ENCODE measurements around the gene IL15RA. TPM values are rescaled to one million over a fixed set of nuclear protein-coding genes. Genes with fewer than 3 reads are reported as not detected.

IL15RA gene
- total and polyA plus RNA-seq, 3 experiments from 2014 or later = 19.8 to 33.5 (median 30.1) TPM

DNA sequence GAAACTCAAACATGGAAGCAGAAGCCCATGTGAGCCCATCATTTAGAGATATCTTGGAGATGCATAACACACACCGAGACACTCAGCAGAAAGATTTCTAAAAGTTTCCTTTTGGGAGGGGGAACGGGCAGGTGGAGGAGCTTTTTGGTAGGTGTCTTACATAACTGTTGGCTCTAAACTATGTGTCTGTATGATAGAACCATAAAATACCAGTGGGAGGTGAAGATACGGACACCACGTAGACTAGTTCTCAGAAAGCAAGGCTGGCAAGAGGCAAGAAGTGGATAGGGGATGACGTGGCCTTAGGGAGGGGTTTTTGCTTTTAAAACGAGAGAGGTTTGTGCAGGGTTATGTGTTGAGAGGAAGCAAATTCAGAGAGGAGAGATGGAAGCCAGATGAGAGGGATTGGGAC is 36.5 kb downstream of the IL15RA start:
- ChIA-PET CTCF (no interaction called here), POLR2A (no interaction called here)
- peak overlapping the region in 1 of 8 donors; percentile 18 for H3K27ac Mint-ChIP-seq
- Histone ChIP-seq H3K27ac (ENCODE audit: low read depth, low read length) (no peak overlapping the region), H3K4me1 (ENCODE audit: insufficient read depth, low read length) (no peaks in the 10 kb centered on the region), H3K4me3 (ENCODE audit: low read length) (no peak overlapping the region), H3K9me3 (ENCODE audit: low read length) (no peaks in the 10 kb centered on the region), H3K36me3 (ENCODE audit: insufficient read depth, low read length) (peaks cover 1% of the 10 kb centered on the region), H3K27me3 (ENCODE audit: insufficient read depth, low read length, poor library complexity, severe bottlenecking) (no peaks in the 10 kb centered on the region)
- no peak overlapping the region for H3K4me3 Mint-ChIP-seq
- peaks cover 2 to 7% (median 3%) of the 10 kb centered on the region in 3 donors for H3K4me1 Mint-ChIP-seq
- no peaks in the 10 kb centered on the region for H3K27me3 Mint-ChIP-seq
- DNase-seq = no peak
- peaks cover 11 to 30% (median 16%) of the 10 kb centered on the region in 3 donors for H3K36me3 Mint-ChIP-seq
- H3K9me3 Mint-ChIP-seq = no peaks in the 10 kb centered on the region

DNA sequence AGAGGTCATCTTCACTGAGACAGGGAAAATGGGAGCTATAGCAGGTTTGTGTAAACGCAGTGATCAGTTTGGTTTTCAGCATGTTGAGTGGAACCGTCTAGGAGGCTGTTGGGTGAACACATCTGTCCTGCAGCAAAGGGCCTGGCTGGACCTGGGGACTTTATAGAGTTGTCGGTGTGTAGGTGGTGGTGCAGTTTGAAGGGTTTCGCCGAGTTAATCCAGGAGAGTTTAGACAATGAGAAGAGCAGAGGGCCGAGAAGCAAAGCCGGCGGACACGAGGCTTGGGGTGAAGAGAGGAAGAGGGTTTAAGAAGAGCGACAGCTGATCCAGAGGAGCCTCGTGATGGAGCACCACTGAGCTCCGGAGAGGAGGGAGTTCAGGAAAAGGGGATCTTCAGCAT is 39.1 kb downstream of the IL15RA start:
- H3K27ac Mint-ChIP-seq = peak overlapping the region in 2 of 8 donors; percentile 40 to 42
- H3K4me1 Mint-ChIP-seq = peaks cover 0 to 5% (median 0%) of the 10 kb centered on the region in 3 donors
- ChIA-PET CTCF (no interaction called here), POLR2A (no interaction called here)
- peaks cover 11 to 46% (median 19%) of the 10 kb centered on the region in 3 donors for H3K36me3 Mint-ChIP-seq
- H3K4me1 ChIP-seq (ENCODE audit: insufficient read depth, low read length) = no peaks in the 10 kb centered on the region
- H3K4me3 ChIP-seq (ENCODE audit: low read length) = no peak overlapping the region
- no peaks in the 10 kb centered on the region for H3K27me3 ChIP-seq (ENCODE audit: insufficient read depth, low read length, poor library complexity, severe bottlenecking)
- no peak for DNase-seq
- no peaks in the 10 kb centered on the region for H3K27me3 Mint-ChIP-seq
- no peak overlapping the region for H3K27ac ChIP-seq (ENCODE audit: low read depth, low read length)
- H3K36me3 ChIP-seq (ENCODE audit: insufficient read depth, low read length) = peaks cover 8% of the 10 kb centered on the region
- H3K4me3 Mint-ChIP-seq = no peak overlapping the region
- H3K9me3 Mint-ChIP-seq = no peaks in the 10 kb centered on the region
- no peaks in the 10 kb centered on the region for H3K9me3 ChIP-seq (ENCODE audit: low read length)

DNA sequence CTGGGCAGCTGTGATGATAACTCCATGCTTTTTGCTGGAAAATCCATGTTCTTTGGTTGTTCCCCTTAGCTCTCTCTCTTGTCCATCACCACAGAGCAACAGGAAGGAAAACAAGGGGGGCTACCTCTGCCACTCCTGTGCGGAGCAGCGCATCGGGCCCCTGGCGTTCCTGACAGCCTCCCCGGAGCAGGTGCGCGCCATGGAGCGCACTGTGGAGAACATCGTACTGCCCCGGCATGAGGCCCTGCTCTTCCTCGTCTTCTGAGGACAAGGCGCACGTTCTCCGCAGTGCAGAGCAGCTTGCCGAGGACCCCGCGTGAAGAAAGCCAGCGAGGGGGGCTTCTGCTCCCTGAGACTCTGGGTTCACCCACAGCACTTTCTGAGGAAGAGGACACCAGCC is 40.3 kb downstream of the IL15RA start:
- no peaks in the 10 kb centered on the region for H3K9me3 Mint-ChIP-seq
- no peak overlapping the region for H3K27ac Mint-ChIP-seq
- DNase-seq = no peak
- Histone ChIP-seq H3K27ac (ENCODE audit: low read depth, low read length) (no peak overlapping the region), H3K4me1 (ENCODE audit: insufficient read depth, low read length) (no peaks in the 10 kb centered on the region), H3K4me3 (ENCODE audit: low read length) (no peak overlapping the region), H3K27me3 (ENCODE audit: insufficient read depth, low read length, poor library complexity, severe bottlenecking) (no peaks in the 10 kb centered on the region), H3K9me3 (ENCODE audit: low read length) (no peaks in the 10 kb centered on the region), H3K36me3 (ENCODE audit: insufficient read depth, low read length) (peaks cover 8% of the 10 kb centered on the region)
- peaks cover 11 to 58% (median 22%) of the 10 kb centered on the region in 3 donors for H3K36me3 Mint-ChIP-seq
- ChIA-PET CTCF (interaction anchor here (1.4 kb wide), 1 partner anchor 39 kb away, joined by 3 read pairs; no protein-coding TSS in a partner anchor), POLR2A (no interaction called here)
- H3K4me1 Mint-ChIP-seq = peaks cover 0 to 5% (median 0%) of the 10 kb centered on the region in 3 donors
- no peaks in the 10 kb centered on the region for H3K27me3 Mint-ChIP-seq
- no peak overlapping the region for H3K4me3 Mint-ChIP-seq

DNA sequence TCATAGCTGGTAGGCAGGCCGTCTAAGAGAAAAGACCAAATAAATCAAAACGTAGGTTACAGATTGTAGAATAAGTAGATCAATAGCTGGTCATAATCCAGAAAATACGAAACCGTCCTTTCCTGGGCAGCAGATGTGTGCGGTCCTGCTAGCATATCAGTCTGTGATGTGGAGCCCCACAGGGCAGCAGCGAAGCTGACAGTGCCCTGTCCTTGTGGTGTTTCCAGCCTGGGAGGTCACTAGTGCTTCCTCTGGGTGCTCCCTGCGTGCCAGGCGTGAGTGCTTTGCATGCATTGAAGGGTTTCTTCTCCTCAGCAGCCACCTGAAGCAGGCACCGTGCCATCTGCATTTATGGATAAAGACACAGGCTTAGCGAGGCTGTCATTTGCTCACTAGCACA is 41.7 kb downstream of the IL15RA start:
- Histone ChIP-seq H3K4me1 (ENCODE audit: insufficient read depth, low read length) (no peaks in the 10 kb centered on the region), H3K9me3 (ENCODE audit: low read length) (no peaks in the 10 kb centered on the region), H3K4me3 (ENCODE audit: low read length) (no peak overlapping the region), H3K27ac (ENCODE audit: low read depth, low read length) (no peak overlapping the region), H3K36me3 (ENCODE audit: insufficient read depth, low read length) (peaks cover 11% of the 10 kb centered on the region), H3K27me3 (ENCODE audit: insufficient read depth, low read length, poor library complexity, severe bottlenecking) (no peaks in the 10 kb centered on the region)
- H3K36me3 Mint-ChIP-seq = peaks cover 11 to 71% (median 22%) of the 10 kb centered on the region in 3 donors
- H3K4me1 Mint-ChIP-seq = peaks cover 0 to 5% (median 0%) of the 10 kb centered on the region in 3 donors
- no peak for DNase-seq
- H3K4me3 Mint-ChIP-seq = no peak overlapping the region
- POLR2A ChIA-PET = no interaction called here
- no peaks in the 10 kb centered on the region for H3K27me3 Mint-ChIP-seq
- CTCF ChIA-PET = interaction anchor here (1.4 kb wide), 1 partner anchor 41 kb away, joined by 3 read pairs; no protein-coding TSS in a partner anchor
- H3K27ac Mint-ChIP-seq = peak overlapping the region in 1 of 8 donors; percentile 8
- no peaks in the 10 kb centered on the region for H3K9me3 Mint-ChIP-seq

DNA sequence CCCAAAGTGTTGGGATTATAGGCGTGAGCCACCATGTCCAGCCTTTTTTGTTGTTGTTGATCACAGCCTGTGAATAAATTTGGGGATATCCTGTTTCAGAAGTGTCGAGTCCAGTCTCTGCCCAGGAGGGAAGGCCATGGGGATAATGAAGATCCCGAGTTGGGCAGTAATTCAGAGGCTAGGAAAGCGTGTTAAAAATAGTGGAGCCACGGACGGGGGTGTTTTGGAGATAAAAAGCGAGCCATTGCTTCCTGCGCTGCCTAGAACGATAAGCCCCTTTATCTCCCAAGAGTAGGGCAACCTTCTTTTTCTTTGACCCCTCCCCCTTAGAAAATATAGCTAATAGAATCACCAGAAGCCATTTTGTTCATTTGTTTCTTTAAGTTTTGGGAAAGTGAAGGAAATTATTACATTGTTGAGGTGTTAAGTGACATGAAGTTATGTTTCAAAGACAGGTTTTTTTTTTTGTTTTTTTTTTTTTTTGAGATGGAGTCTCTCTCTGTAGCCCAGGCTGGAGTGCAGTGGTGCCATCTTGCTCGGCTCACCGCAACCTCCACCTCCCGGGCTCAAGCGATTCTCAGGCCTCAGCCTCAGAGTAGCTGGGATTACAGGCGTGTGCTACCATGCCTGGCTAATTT is 43.3 kb downstream of the IL15RA start:
- no peak for DNase-seq
- Histone ChIP-seq H3K4me1 (ENCODE audit: insufficient read depth, low read length) (no peaks in the 10 kb centered on the region), H3K9me3 (ENCODE audit: low read length) (no peaks in the 10 kb centered on the region), H3K4me3 (ENCODE audit: low read length) (no peak overlapping the region), H3K27ac (ENCODE audit: low read depth, low read length) (peak overlapping the region; percentile 28), H3K36me3 (ENCODE audit: insufficient read depth, low read length) (peaks cover 11% of the 10 kb centered on the region), H3K27me3 (ENCODE audit: insufficient read depth, low read length, poor library complexity, severe bottlenecking) (no peaks in the 10 kb centered on the region)
- H3K4me3 Mint-ChIP-seq = no peak overlapping the region
- H3K9me3 Mint-ChIP-seq = no peaks in the 10 kb centered on the region
- peak overlapping the region in 1 of 8 donors; percentile 40 for H3K27ac Mint-ChIP-seq
- ChIA-PET CTCF (interaction anchor here (0.8 kb wide), 1 partner anchor 269 kb away, joined by 3 read pairs; no protein-coding TSS in a partner anchor), POLR2A (no interaction called here)
- H3K27me3 Mint-ChIP-seq = no peaks in the 10 kb centered on the region
- H3K36me3 Mint-ChIP-seq = peaks cover 11 to 87% (median 29%) of the 10 kb centered on the region in 3 donors
- H3K4me1 Mint-ChIP-seq = peaks cover 0 to 5% (median 0%) of the 10 kb centered on the region in 3 donors

DNA sequence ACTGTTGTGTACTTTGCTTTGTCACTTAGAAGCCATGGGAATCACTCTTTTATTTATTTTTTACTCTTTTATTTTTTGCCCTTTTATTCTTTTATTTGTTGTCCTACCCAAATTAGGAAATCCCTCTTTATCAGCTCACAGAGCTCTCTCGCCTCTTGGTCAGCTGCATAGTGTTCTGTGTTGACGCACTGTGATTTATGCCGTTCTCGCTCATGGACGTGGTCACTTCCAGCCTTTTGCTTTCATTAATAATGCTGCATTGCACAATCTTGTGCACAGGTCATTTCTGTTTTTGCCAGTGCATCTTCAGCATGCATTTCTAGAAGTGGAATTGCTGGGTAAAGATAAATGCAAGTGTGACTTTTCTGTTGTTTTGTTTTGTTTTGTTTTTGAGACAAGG is 45.0 kb downstream of the IL15RA start:
- Mint-ChIP-seq H3K27me3 (no peaks in the 10 kb centered on the region), H3K9me3 (no peaks in the 10 kb centered on the region), H3K4me1 (no peaks in the 10 kb centered on the region), H3K27ac (no peak overlapping the region), H3K36me3 (peaks cover 7 to 86% (median 26%) of the 10 kb centered on the region in 3 donors), H3K4me3 (no peak overlapping the region)
- H3K36me3 ChIP-seq (ENCODE audit: insufficient read depth, low read length) = peaks cover 21% of the 10 kb centered on the region
- H3K9me3 ChIP-seq (ENCODE audit: low read length) = no peaks in the 10 kb centered on the region
- H3K27ac ChIP-seq (ENCODE audit: low read depth, low read length) = no peak overlapping the region
- ChIA-PET POLR2A (no interaction called here), CTCF (interaction anchor here (1.1 kb wide), 1 partner anchor 45 kb away, joined by 3 read pairs; the partner anchor contains the start of gene IL15RA)
- H3K4me3 ChIP-seq (ENCODE audit: low read length) = no peak overlapping the region
- DNase-seq = no peak
- H3K27me3 ChIP-seq (ENCODE audit: insufficient read depth, low read length, poor library complexity, severe bottlenecking) = no peaks in the 10 kb centered on the region
- H3K4me1 ChIP-seq (ENCODE audit: insufficient read depth, low read length) = no peaks in the 10 kb centered on the region

DNA sequence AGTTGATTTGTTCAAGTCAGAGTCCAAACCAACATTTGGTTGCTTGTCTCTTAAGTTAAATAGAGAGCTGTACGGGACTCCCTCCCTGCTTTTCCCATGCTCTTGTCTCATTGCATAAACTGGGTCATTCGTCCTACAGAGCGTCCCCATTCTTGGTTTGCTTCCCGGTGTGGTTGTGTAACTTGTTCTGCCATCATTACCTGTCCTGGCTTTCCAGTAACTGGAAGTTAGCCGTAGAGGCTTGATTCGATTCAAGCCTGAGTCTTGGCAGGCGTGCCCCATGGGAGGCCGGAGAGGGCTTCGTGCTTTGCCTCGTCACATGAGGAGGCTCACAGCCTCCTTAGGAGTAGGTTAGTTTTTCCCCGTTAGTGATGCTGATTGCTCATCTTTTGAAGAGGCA is 47.1 kb downstream of the IL15RA start:
- CTCF ChIA-PET = no interaction called here
- POLR2A ChIA-PET = no interaction called here
- peak overlapping the region in 1 of 7 donors; percentile 3 for H3K4me3 Mint-ChIP-seq
- no peak overlapping the region for H3K4me3 ChIP-seq (ENCODE audit: low read length)
- DNase-seq = no peak
- H3K9me3 Mint-ChIP-seq = no peaks in the 10 kb centered on the region
- no peaks in the 10 kb centered on the region for H3K9me3 ChIP-seq (ENCODE audit: low read length)
- H3K4me1 Mint-ChIP-seq = no peaks in the 10 kb centered on the region
- H3K27me3 Mint-ChIP-seq = no peaks in the 10 kb centered on the region
- no peak overlapping the region for H3K27ac Mint-ChIP-seq
- peaks cover 27% of the 10 kb centered on the region for H3K36me3 ChIP-seq (ENCODE audit: insufficient read depth, low read length)
- H3K27me3 ChIP-seq (ENCODE audit: insufficient read depth, low read length, poor library complexity, severe bottlenecking) = no peaks in the 10 kb centered on the region
- no peaks in the 10 kb centered on the region for H3K4me1 ChIP-seq (ENCODE audit: insufficient read depth, low read length)
- H3K36me3 Mint-ChIP-seq = peaks cover 8 to 87% (median 26%) of the 10 kb centered on the region in 3 donors
- no peak overlapping the region for H3K27ac ChIP-seq (ENCODE audit: low read depth, low read length)

DNA sequence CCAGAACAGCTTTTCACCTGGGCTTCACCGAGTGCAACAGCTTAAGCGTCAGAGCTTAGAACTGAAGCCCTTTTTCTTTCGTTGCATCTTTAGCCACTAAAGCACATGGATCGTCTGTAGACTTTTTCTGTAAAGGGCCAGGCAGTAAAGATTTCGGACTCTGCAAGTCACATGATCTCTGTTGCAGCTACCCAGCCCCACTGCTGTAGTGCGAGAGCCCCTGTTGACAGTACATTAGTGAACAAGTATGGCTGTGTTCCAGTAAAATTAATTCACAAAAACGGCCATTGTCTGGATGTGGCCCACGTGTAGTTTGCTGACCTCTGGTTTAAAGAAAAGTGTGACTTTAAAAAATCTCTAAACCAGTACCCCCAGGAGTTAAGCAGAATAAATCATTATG is 47.9 kb downstream of the IL15RA start:
- H3K9me3 Mint-ChIP-seq = no peaks in the 10 kb centered on the region
- H3K27me3 Mint-ChIP-seq = no peaks in the 10 kb centered on the region
- CTCF ChIA-PET = no interaction called here
- Histone ChIP-seq H3K4me3 (ENCODE audit: low read length) (no peak overlapping the region), H3K27ac (ENCODE audit: low read depth, low read length) (no peak overlapping the region), H3K9me3 (ENCODE audit: low read length) (no peaks in the 10 kb centered on the region), H3K36me3 (ENCODE audit: insufficient read depth, low read length) (peaks cover 34% of the 10 kb centered on the region), H3K27me3 (ENCODE audit: insufficient read depth, low read length, poor library complexity, severe bottlenecking) (no peaks in the 10 kb centered on the region), H3K4me1 (ENCODE audit: insufficient read depth, low read length) (no peaks in the 10 kb centered on the region)
- H3K36me3 Mint-ChIP-seq = peaks cover 12 to 91% (median 29%) of the 10 kb centered on the region in 3 donors
- no peak overlapping the region for H3K27ac Mint-ChIP-seq
- POLR2A ChIA-PET = no interaction called here
- no peak for DNase-seq
- no peaks in the 10 kb centered on the region for H3K4me1 Mint-ChIP-seq
- no peak overlapping the region for H3K4me3 Mint-ChIP-seq

Data from CD8-positive, alpha-beta memory T cell (primary cell).